Measurements from ENCODE around the gene ABHD17C. TPM values are rescaled to one million over a fixed set of nuclear protein-coding genes. Genes with fewer than 3 reads are reported as not detected.

ABHD17C gene
- total and polyA plus RNA-seq, 3 donors from 2014 or later: 8.0 to 16.3 (median 10.0) TPM

- TF ChIP-seq CTCF (IDR thresholded peaks at IDR 0.05): no peak
- no peak for TF ChIP-seq POLR2A (IDR thresholded peaks at IDR 0.05)
- H3K9me3 ChIP-seq: no peaks in the 10 kb centered on the region
- DNase-seq: no peak
- intact Hi-C loops (cut with DNase I; ENCODE audit: low total_unique reads): no loop called here
- 29 to 36% methylated on average over 15 of the region's 15 CpGs for WGBS, 2 donors
- H3K27ac ChIP-seq: peak overlapping the region in 1 of 2 donors; percentile 79
- H3K27me3 ChIP-seq: no peaks in the 10 kb centered on the region
- peak overlapping the region; percentile 71 to 72 for H3K4me3 ChIP-seq
- no peaks in the 10 kb centered on the region for H3K36me3 ChIP-seq (ENCODE audit: low read depth, missing control alignments)
- H3K4me1 ChIP-seq: peaks cover 17% of the 10 kb centered on the region
These were observed 1.2 kb upstream of the ABHD17C start for GRCh38 chr15:80693682-80694610.

- intact Hi-C loops (cut with DNase I; ENCODE audit: low total_unique reads): no loop called here
- Histone ChIP-seq H3K9me3 (no peaks in the 10 kb centered on the region), H3K27me3 (no peaks in the 10 kb centered on the region), H3K4me1 (peaks cover 17% of the 10 kb centered on the region), H3K27ac (peak overlapping the region in 1 of 2 donors; percentile 79), H3K36me3 (ENCODE audit: low read depth, missing control alignments) (no peaks in the 10 kb centered on the region), H3K4me3 (peak overlapping the region; percentile 71 to 72)
- WGBS, 2 donors: 0% methylated on average over 4 to 45 of the region's 47 CpGs
- TF ChIP-seq POLR2A (IDR thresholded peaks at IDR 0.05): no peak
- no peak for TF ChIP-seq CTCF (IDR thresholded peaks at IDR 0.05)
- DNase-seq: peak; percentile 17
These were observed 455 bp upstream of the ABHD17C start for GRCh38 chr15:80694611-80695098.

GRCh38 chr15:80695911-80696661 is 976 bp downstream of the ABHD17C start:
- TF ChIP-seq CTCF (IDR thresholded peaks at IDR 0.05) (no peak), POLR2A (IDR thresholded peaks at IDR 0.05) (no peak)
- Histone ChIP-seq H3K27me3 (no peaks in the 10 kb centered on the region), H3K4me3 (peak overlapping the region; percentile 60 to 71), H3K9me3 (no peaks in the 10 kb centered on the region), H3K27ac (peak overlapping the region; percentile 4 to 36), H3K4me1 (peaks cover 17% of the 10 kb centered on the region), H3K36me3 (ENCODE audit: low read depth, missing control alignments) (no peaks in the 10 kb centered on the region)
- intact Hi-C loops (cut with DNase I; ENCODE audit: low total_unique reads): no loop called here
- 6 to 9% methylated on average over 20 to 38 of the region's 43 CpGs for WGBS, 2 donors
- DNase-seq: peak; percentile 38

- TF ChIP-seq POLR2A (IDR thresholded peaks at IDR 0.05) (no peak), CTCF (IDR thresholded peaks at IDR 0.05) (no peak)
- Histone ChIP-seq H3K4me1 (peaks cover 17% of the 10 kb centered on the region), H3K9me3 (no peaks in the 10 kb centered on the region), H3K27ac (no peak overlapping the region), H3K36me3 (ENCODE audit: low read depth, missing control alignments) (no peaks in the 10 kb centered on the region), H3K27me3 (no peaks in the 10 kb centered on the region), H3K4me3 (no peak overlapping the region)
- intact Hi-C loops (cut with DNase I; ENCODE audit: low total_unique reads): no loop called here
- no peak for DNase-seq
- 76 to 77% methylated on average over 6 of the region's 6 CpGs for WGBS, 2 donors
These were observed 2.1 kb downstream of the ABHD17C start for GRCh38 chr15:80697075-80697685.

All from testis (tissue), 3 donors.